ENCODE measurements around the gene PLD4.

GRCh38 chr14:104973135-104973384 lies 48.4 kb downstream of the PLD4 start:
- no peak for TF ChIP-seq SMAD4 (CRISPR knock-in tag; IDR thresholded peaks at IDR 0.05)
- TF ChIP-seq CTCF (IDR thresholded peaks at IDR 0.05): no peak
- TF ChIP-seq USF2 (CRISPR knock-in tag; IDR thresholded peaks at IDR 0.05): no peak
- no peak for TF ChIP-seq NR2C2 (CRISPR knock-in tag; IDR thresholded peaks at IDR 0.05)
- TF ChIP-seq, protein P1, sequence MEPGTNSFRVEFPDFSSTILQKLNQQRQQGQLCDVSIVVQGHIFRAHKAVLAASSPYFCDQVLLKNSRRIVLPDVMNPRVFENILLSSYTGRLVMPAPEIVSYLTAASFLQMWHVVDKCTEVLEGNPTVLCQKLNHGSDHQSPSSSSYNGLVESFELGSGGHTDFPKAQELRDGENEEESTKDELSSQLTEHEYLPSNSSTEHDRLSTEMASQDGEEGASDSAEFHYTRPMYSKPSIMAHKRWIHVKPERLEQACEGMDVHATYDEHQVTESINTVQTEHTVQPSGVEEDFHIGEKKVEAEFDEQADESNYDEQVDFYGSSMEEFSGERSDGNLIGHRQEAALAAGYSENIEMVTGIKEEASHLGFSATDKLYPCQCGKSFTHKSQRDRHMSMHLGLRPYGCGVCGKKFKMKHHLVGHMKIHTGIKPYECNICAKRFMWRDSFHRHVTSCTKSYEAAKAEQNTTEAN (CRISPR knock-in tag; IDR thresholded peaks at IDR 0.05): no peak
- TF ChIP-seq ZNF416 (CRISPR knock-in tag; IDR thresholded peaks at IDR 0.05): no peak
- no peak for TF ChIP-seq TCF7 (CRISPR knock-in tag; IDR thresholded peaks at IDR 0.05; ENCODE audit: low read depth)
- TF ChIP-seq ESRRA (CRISPR knock-in tag; IDR thresholded peaks at IDR 0.05; ENCODE audit: borderline replicate concordance): no peak
- no peak for TF ChIP-seq ZNF263 (CRISPR knock-in tag; IDR thresholded peaks at IDR 0.05; ENCODE audit: low read depth)
- no peak for TF ChIP-seq NR3C1 (CRISPR knock-in tag; conservative IDR thresholded peaks at IDR 0.05; ENCODE audit: low read depth)
- no peak for TF ChIP-seq MAX (CRISPR knock-in tag; IDR thresholded peaks at IDR 0.05)
- no peak for TF ChIP-seq USF1 (CRISPR knock-in tag; IDR thresholded peaks at IDR 0.05)
- TF ChIP-seq ATF1 (CRISPR knock-in tag; IDR thresholded peaks at IDR 0.05): no peak

Data from WTC11 (cell line).